Chondrocyte (in vitro differentiated cells): Measurements from ENCODE around the gene XPO6. TPM values are rescaled to one million over a fixed set of nuclear protein-coding genes. Genes with fewer than 3 reads are reported as not detected.

ENCODE experiments used
- DNase-seq: peaks from one replicate; pipeline ENCODE4 v3.0.0; 2021; ENCODE audit warnings: mixed read lengths, low spot score
- H3K27ac Mint-ChIP-seq: one replicate; pipeline ENCODE4 v1.8.0; 2021; ENCODE audit warnings: mild to moderate bottlenecking, moderate library complexity, mixed read lengths; ENCODE audit not compliant: unreplicated experiment
- H3K27me3 Mint-ChIP-seq: 2 replicates; pipeline ENCODE4 v1.8.0; 2021; ENCODE audit warnings: low read depth, mixed read lengths
- H3K36me3 Mint-ChIP-seq: 2 replicates; pipeline ENCODE4 v1.8.0; 2021; ENCODE audit warnings: low read depth, mixed read lengths
- H3K4me1 Mint-ChIP-seq: 2 replicates; pipeline ENCODE4 v1.8.0; 2021; ENCODE audit warnings: low read depth, mild to moderate bottlenecking, mixed read lengths
- H3K4me3 Mint-ChIP-seq: one replicate; pipeline ENCODE4 v1.8.0; 2021; ENCODE audit warnings: mild to moderate bottlenecking, moderate library complexity, mixed read lengths; ENCODE audit not compliant: unreplicated experiment
- H3K9me3 Mint-ChIP-seq: 2 replicates; pipeline ENCODE4 v1.8.0; 2021; ENCODE audit warnings: low read depth, mixed read lengths
- CTCF ChIP-seq: fragments of 200-600 bp; sonication (generic); IDR thresholded peaks from 2 replicates; pipeline ENCODE4 v1.5.0; 2021; ENCODE audit warnings: antibody characterized with exemption, mild to moderate bottlenecking, moderate library complexity
- total RNA-seq: library from RNA; stranded (reverse); gene quantifications from 3 replicates; pipeline ENCODE4 v1.2.1, GENCODE V29; 2021

Gene XPO6
- total RNA-seq, 1 donor from 2014 or later = 124 TPM

GRCh38 chr16:28069971-28070794, 141.6 kb downstream of the XPO6 start:
- Mint-ChIP-seq H3K4me1 (peaks cover 15% of the 10 kb centered on the region), H3K27me3 (peaks cover 35% of the 10 kb centered on the region), H3K27ac (no peak overlapping the region), H3K4me3 (no peak overlapping the region), H3K9me3 (no peaks in the 10 kb centered on the region), H3K36me3 (no peaks in the 10 kb centered on the region)
- TF ChIP-seq CTCF = no peak
- no peak for DNase-seq

GRCh38 chr16:28068976-28069375, 142.8 kb downstream of the XPO6 start:
- Mint-ChIP-seq H3K27ac (no peak overlapping the region), H3K27me3 (peaks cover 38% of the 10 kb centered on the region), H3K36me3 (no peaks in the 10 kb centered on the region), H3K4me1 (peaks cover 15% of the 10 kb centered on the region), H3K4me3 (no peak overlapping the region), H3K9me3 (no peaks in the 10 kb centered on the region)
- no peak for DNase-seq
- TF ChIP-seq CTCF = no peak

DNA sequence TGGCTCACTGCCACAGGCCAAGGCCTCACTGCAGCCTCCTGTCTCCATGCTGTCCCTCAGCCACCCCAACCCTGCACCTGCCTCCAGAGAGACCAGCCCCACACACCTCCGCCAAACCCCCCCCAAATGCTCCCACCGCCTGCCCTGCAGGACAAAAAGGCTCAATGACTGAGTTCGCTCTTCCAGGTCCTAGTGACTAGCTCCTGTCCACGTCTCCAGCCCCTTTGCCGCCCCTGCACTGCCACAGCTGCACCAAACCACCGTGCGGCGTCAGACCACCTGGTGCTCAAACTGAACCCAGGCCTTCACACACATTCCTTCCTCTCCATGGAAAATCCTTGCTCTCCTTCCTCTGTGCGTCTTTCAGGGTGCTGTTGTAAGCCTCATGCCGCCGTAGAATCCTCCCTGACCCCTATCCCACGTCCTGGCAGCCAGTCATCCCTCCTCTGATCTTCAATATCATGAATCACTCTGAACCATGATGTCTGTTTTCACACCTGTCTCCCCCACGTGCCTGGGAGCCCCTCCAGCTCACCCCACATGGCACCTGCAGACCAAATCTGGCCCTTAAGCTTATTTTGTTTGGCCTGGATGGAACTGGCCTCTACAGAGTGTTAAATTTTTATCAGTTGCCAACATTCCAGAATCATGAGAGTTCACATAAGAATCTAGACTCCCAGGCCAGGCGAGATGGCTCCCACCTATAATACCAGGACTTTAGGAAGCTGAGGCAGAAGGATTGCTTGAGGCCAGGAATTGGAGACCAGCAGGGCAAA, 144.0 kb downstream of the XPO6 start:
- no peak for DNase-seq
- TF ChIP-seq CTCF = no peak

GRCh38 chr16:28064706-28065249, 147.0 kb downstream of the XPO6 start:
- H3K36me3 Mint-ChIP-seq = no peaks in the 10 kb centered on the region
- peaks cover 36% of the 10 kb centered on the region for H3K27me3 Mint-ChIP-seq
- no peak overlapping the region for H3K27ac Mint-ChIP-seq
- H3K4me1 Mint-ChIP-seq = peaks cover 15% of the 10 kb centered on the region
- DNase-seq = peak; percentile 60
- TF ChIP-seq CTCF = no peak
- no peaks in the 10 kb centered on the region for H3K9me3 Mint-ChIP-seq
- no peak overlapping the region for H3K4me3 Mint-ChIP-seq

More for the DNA sequence above, 144.0 kb downstream of the XPO6 start:
- Mint-ChIP-seq H3K9me3 (no peaks in the 10 kb centered on the region), H3K4me3 (no peak overlapping the region), H3K36me3 (no peaks in the 10 kb centered on the region), H3K4me1 (peaks cover 15% of the 10 kb centered on the region), H3K27me3 (peaks cover 26% of the 10 kb centered on the region), H3K27ac (peak overlapping the region; percentile 87)

DNA sequence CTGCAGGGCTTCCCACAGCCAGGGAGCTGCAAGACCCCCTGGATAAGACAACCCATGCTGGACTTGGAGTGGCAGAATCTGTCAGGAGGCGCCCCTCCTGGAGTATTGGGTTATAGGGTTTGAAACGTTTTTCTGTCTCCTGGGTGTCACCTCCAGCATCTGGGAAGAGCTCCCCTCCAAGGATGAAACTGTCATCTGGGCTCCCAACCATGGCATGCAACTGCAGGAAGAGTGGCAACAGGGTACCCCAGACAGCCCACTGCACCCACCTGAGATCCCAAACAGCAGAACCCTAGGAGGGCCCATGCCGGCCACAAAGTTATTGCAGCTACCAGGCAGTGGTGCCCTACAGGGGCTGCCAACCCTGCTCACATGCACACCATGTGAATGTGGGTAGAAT, 147.6 kb downstream of the XPO6 start:
- peaks cover 42% of the 10 kb centered on the region for H3K27me3 Mint-ChIP-seq
- H3K9me3 Mint-ChIP-seq = no peaks in the 10 kb centered on the region
- H3K27ac Mint-ChIP-seq = no peak overlapping the region
- H3K36me3 Mint-ChIP-seq = no peaks in the 10 kb centered on the region
- H3K4me3 Mint-ChIP-seq = no peak overlapping the region
- no peak for TF ChIP-seq CTCF
- DNase-seq = peak; percentile 57
- H3K4me1 Mint-ChIP-seq = peaks cover 15% of the 10 kb centered on the region
